Fibroblast of mammary gland (primary cell): ENCODE measurements around the gene TPH1.

Experiments
- DNase-seq: peaks from one replicate; pipeline ENCODE4 v3.0.0-alpha.2; 2010; ENCODE audit warnings: low read depth
- H3K4me3 ChIP-seq: 2 replicates; pipeline ENCODE4 v1.5.1; 2011; ENCODE audit warnings: low read depth, mild to moderate bottlenecking, low read length, moderate library complexity; ENCODE audit not compliant: control insufficient read depth
- TF ChIP-seq, protein P1 (sequence below): conservative IDR thresholded peaks from 2 replicates; pipeline ENCODE4 v1.5.1; 2011; ENCODE audit warnings: low read depth, low read length, inconsistent platforms; ENCODE audit not compliant: control insufficient read depth, insufficient read depth

TPH1 gene

DNA sequence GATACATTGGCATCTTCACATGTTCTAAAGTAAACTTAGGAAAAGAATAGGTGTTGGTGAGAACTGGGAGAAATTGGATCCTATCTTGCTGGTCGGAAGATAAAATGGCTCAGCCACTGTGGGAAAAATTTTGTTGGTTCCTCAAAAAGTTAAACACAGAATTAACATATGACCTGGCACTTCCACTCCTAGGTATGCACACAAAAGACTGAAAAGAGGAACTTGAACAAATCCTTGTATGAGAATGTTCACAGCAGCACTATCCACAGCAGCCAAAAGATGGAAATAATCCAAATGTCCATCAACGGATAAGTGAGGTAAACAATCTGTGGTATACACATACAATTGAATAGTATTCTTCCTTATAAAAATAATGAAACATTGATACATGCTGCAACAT is 4.8 kb upstream of the TPH1 start:
- TF ChIP-seq, protein P1, sequence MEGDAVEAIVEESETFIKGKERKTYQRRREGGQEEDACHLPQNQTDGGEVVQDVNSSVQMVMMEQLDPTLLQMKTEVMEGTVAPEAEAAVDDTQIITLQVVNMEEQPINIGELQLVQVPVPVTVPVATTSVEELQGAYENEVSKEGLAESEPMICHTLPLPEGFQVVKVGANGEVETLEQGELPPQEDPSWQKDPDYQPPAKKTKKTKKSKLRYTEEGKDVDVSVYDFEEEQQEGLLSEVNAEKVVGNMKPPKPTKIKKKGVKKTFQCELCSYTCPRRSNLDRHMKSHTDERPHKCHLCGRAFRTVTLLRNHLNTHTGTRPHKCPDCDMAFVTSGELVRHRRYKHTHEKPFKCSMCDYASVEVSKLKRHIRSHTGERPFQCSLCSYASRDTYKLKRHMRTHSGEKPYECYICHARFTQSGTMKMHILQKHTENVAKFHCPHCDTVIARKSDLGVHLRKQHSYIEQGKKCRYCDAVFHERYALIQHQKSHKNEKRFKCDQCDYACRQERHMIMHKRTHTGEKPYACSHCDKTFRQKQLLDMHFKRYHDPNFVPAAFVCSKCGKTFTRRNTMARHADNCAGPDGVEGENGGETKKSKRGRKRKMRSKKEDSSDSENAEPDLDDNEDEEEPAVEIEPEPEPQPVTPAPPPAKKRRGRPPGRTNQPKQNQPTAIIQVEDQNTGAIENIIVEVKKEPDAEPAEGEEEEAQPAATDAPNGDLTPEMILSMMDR = no peak
- H3K4me3 ChIP-seq = no peak overlapping the region
- DNase-seq = no peak

DNA sequence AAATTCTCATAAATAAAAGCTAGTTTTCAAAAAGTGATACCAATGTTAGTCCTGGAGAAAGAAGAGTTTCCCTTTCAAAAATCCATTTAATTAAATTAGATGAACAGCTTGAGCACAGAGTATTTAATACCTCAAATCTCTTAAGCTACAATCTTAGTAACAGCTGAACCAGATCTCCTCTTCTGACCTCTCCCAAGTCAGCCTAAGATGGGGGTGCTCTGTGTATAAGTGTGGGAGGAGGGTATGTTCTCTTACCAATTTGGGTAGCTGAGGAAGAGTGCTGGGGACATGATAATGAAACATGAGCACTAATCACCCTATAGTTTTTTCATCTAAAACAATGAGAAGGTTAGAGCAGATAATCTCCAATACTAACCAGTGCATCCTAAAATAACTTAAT is 9.6 kb downstream of the TPH1 start:
- no peak overlapping the region for H3K4me3 ChIP-seq
- no peak for DNase-seq
- TF ChIP-seq, protein P1 = no peak

DNA sequence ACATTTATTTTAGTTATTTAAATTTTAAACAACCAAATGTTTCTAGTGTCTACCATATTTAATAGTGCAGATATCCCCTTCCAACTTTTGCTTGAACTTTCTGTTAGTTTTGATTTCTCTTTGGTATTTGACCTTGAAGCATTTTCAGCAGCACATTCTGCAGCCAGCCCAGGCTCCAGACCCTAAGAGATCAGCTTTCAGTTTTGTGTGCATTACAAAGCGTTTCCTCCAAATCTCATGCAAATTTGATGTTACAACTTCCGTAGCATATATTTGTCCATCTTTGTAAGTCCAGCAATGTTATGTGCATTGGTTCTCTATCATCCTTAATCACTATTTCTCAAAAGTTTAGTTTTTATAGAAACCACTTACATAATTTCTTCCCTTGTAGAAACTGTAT is 18.6 kb downstream of the TPH1 start:
- TF ChIP-seq, protein P1 = no peak
- no peak for DNase-seq
- no peak overlapping the region for H3K4me3 ChIP-seq

DNA sequence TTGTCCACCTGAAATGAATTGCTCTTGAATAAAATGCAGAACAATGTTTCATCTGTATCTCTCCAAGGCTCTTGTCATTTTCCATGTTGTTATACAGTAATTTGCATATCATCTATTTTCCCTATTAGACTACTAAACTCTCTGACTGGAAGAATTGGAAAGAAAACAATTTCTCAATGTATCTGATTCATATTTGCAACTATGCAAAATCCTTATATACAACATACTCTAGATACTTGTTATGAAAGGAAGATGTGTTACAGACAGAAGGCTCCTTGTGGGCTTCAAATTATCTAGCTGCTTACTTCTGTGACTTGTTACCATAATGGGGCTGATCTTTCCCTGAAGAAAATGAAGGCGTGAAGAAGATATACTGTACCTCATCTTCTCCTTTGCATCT is 23.6 kb downstream of the TPH1 start:
- TF ChIP-seq, protein P1 = no peak
- H3K4me3 ChIP-seq = no peak overlapping the region
- no peak for DNase-seq

DNA sequence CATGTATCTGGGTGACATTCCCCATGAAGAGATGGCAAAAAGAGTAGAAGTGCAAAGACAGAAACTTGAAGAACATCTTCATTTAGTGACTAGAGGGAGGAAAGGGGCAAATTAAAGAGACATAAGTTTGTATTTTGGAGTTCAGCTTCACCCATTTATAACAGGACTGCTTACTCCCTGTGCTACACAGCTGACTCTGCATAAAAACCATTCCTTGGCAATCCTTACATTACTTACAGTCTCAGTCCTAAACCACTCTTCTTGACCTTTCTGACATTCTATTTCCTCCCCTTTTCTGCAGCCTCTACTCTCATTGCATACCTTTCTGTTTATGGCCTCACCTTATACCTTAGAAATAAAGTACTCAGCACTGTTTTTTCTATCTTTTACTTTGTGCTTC is 26.4 kb downstream of the TPH1 start:
- H3K4me3 ChIP-seq = no peak overlapping the region
- DNase-seq = no peak
- TF ChIP-seq, protein P1 = no peak

DNA sequence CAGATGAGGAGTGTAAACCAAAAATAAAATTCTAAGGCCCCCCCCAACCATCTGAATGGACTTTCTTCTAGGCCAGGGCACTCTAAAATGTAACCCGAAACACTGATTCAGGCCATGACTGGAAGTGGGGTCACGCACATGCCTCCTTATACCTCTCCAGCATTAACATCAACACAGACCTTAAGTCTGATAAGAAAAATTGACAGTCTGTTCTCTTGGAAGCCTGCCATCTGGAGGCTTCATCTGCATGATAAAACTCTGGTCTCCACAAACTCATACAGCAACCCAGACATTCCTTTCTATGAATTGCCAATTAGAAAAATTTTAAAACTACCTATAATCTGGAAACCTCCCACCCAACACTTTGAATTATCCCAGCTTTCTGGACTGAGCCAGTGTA is 29.3 kb downstream of the TPH1 start:
- TF ChIP-seq, protein P1 = no peak
- H3K4me3 ChIP-seq = no peak overlapping the region
- DNase-seq = no peak

DNA sequence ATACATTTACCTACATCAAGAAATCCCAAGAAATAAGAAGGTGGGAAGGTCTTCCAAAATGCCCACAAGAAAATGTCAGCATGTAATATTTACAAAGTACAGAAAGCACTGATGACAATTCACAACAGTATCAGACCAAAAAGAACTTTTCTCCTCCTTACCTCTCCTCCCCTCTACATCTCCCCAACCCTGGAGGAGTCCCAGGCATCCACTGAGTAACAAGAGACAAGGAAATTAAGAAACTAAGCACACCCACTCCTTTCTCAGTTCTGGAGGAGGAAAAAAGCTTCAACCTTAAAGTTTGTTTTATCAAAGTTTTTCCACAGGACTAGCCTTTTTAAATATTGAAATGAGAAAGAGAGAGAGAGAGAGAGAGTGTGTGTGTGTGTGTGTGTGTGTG is 31.2 kb downstream of the TPH1 start:
- no peak for DNase-seq
- H3K4me3 ChIP-seq = no peak overlapping the region
- TF ChIP-seq, protein P1 = no peak
